Hindlimb muscle (tissue), 1 donor: ENCODE data around the gene CENPQ. TPM values are rescaled to one million over a fixed set of nuclear protein-coding genes. Genes with fewer than 3 reads are reported as not detected.

Experiments used
- DNase-seq: peaks from one replicate; pipeline ENCODE4 v3.0.0-alpha.2; 2013
- polyA plus RNA-seq: library from polyadenylated mRNA; unstranded; fragments of 120-200 nt; gene quantifications from one replicate; pipeline ENCODE4 v1.2.1, GENCODE V29; 2013; ENCODE audit not compliant: insufficient read length

The CENPQ gene
- polyA plus RNA-seq, 1 donor: 7.0 TPM

DNA sequence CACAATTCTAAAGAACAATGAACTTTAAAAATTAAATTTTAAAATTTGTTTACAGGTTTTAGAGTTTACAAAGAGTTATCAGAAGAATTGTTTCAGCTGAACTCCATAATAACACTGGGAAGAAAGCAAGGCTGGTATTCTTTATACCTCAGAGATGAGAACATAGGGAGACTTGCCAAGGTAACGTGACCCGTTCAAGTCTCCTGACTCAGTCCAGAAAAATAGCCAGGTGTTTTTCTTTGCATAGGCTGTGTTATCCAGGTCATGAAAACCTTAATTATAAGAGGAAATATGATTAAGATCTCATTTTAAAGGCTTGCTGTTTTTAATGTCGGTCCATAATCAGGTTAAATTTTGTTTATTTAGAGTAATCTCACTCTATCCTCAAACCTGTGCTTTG, 78.8 kb downstream of the CENPQ start:
- DNase-seq: no peak

Other genes with a start within 250 kb of the CENPQ start
- 20.2 TPM for gene MMUT, start 117 bp upstream of the CENPQ start, polyA plus RNA-seq
- gene GLYATL3, start 36.6 kb downstream of the CENPQ start, polyA plus RNA-seq: not detected
- 3.0 TPM for gene C6orf141, start 87.3 kb downstream of the CENPQ start, polyA plus RNA-seq
- 1.7 TPM for gene RHAG, start 173.5 kb downstream of the CENPQ start, polyA plus RNA-seq